GM04503 (cell line): Measurements from ENCODE around the gene EPHA6.
"Not testable (repeated sequence)": the region's sequence is repeated elsewhere in the genome, so short reads cannot be mapped to it uniquely, and the experiment has no call there.

Experiments
- DNase-seq: peaks from one replicate; pipeline ENCODE4 v3.0.0-alpha.2; 2012; ENCODE audit warnings: low read depth

Gene EPHA6

GRCh38 chr3:97464035-97464434 lies 649.6 kb downstream of the EPHA6 start:
- DNase-seq = no peak

- no peak for DNase-seq
These were observed 656.1 kb downstream of the EPHA6 start for GRCh38 chr3:97470481-97470880.

- no peak for DNase-seq
These were observed 665.3 kb downstream of the EPHA6 start for GRCh38 chr3:97479740-97480139.

- DNase-seq = not testable (repeated sequence)
These were observed 666.4 kb downstream of the EPHA6 start for GRCh38 chr3:97480696-97481289.

- no peak for DNase-seq
These were observed 667.0 kb downstream of the EPHA6 start for GRCh38 chr3:97481416-97481815.

- DNase-seq = no peak
These were observed 670.8 kb downstream of the EPHA6 start for GRCh38 chr3:97485206-97485605.

- no peak for DNase-seq
These were observed 673.2 kb downstream of the EPHA6 start for GRCh38 chr3:97487587-97487986.

- no peak for DNase-seq
These were observed 674.3 kb downstream of the EPHA6 start for GRCh38 chr3:97488741-97489140.

GRCh38 chr3:97495896-97496295 lies 681.5 kb downstream of the EPHA6 start:
- DNase-seq = no peak

GRCh38 chr3:97497138-97497537 lies 682.7 kb downstream of the EPHA6 start:
- DNase-seq = no peak

GRCh38 chr3:97504463-97504862 lies 690.1 kb downstream of the EPHA6 start:
- DNase-seq = no peak

- no peak for DNase-seq
These were observed 696.4 kb downstream of the EPHA6 start for GRCh38 chr3:97510795-97511194.

GRCh38 chr3:97515076-97515475 lies 700.7 kb downstream of the EPHA6 start:
- DNase-seq = no peak

GRCh38 chr3:97530691-97531090 lies 716.3 kb downstream of the EPHA6 start:
- DNase-seq = no peak

GRCh38 chr3:97547573-97547972 lies 733.2 kb downstream of the EPHA6 start:
- DNase-seq = not testable (repeated sequence)

- DNase-seq = no peak
These were observed 736.0 kb downstream of the EPHA6 start for GRCh38 chr3:97550408-97550807.

GRCh38 chr3:97552186-97552585 lies 737.8 kb downstream of the EPHA6 start:
- DNase-seq = no peak

- no peak for DNase-seq
These were observed 761.3 kb downstream of the EPHA6 start for GRCh38 chr3:97575742-97576141.

GRCh38 chr3:97576221-97576620 lies 761.8 kb downstream of the EPHA6 start:
- DNase-seq = no peak

GRCh38 chr3:97579365-97579764 lies 765.0 kb downstream of the EPHA6 start:
- no peak for DNase-seq

GRCh38 chr3:97610626-97611025 lies 796.2 kb downstream of the EPHA6 start:
- DNase-seq = no peak

- DNase-seq = no peak
These were observed 798.2 kb downstream of the EPHA6 start for GRCh38 chr3:97612632-97613031.

- no peak for DNase-seq
These were observed 798.7 kb downstream of the EPHA6 start for GRCh38 chr3:97613139-97613538.

GRCh38 chr3:97620514-97620913 lies 806.1 kb downstream of the EPHA6 start:
- not testable (repeated sequence) for DNase-seq

GRCh38 chr3:97636465-97636864 lies 822.1 kb downstream of the EPHA6 start:
- no peak for DNase-seq
